GM18867 (cell line): ENCODE results near the gene SENP7.

Experiments used
- ATAC-seq: cut with Tn5 transposase; IDR thresholded peaks from one replicate; pipeline ENCODE4 v1.9.1; 2021; ENCODE audit warnings: mild to moderate bottlenecking, moderate library complexity; ENCODE audit not compliant: unreplicated experiment

The SENP7 gene

DNA sequence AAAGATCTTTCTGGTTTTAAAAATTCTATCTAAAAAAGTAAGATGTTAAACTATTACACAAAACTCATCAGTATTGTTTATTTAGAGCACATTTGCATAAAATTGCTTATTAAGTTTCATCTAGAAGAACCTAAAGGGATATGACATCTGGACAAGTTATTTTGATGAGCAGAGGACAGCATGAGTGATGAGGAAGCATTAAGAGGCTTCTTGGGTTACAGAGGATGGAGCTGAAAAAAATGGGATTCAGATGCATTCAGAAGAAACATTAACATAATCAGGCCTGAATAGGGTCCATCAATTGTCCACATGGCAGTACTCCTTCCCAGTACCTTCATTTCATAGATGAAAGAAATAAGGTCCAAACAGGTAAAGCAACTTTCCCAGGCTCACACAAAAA lies 234.3 kb downstream of the SENP7 start:
- no peak for ATAC-seq
